HUES64 (cell line): ENCODE results near the gene CHST14.

Experiments
- H3K27ac ChIP-seq: 2 replicates; pipeline ENCODE4 v1.7.0; 2013; ENCODE audit warnings: low read depth, low read length, inconsistent platforms
- H3K27me3 ChIP-seq: 2 replicates; pipeline ENCODE4 v1.6.1; 2013; ENCODE audit warnings: mild to moderate bottlenecking, low read length; ENCODE audit not compliant: insufficient read depth
- H3K36me3 ChIP-seq: 2 replicates; pipeline ENCODE4 v1.6.1; 2013; ENCODE audit warnings: mild to moderate bottlenecking, low read length; ENCODE audit not compliant: insufficient read depth
- H3K4me1 ChIP-seq: 2 replicates; pipeline ENCODE4 v1.6.1; 2013; ENCODE audit warnings: mild to moderate bottlenecking, low read length, moderate library complexity; ENCODE audit not compliant: insufficient read depth
- H3K4me3 ChIP-seq: 2 replicates; pipeline ENCODE4 v1.5.1; 2013; ENCODE audit warnings: mild to moderate bottlenecking, low read length, moderate library complexity
- H3K9ac ChIP-seq: 2 replicates; pipeline ENCODE4 v1.6.1; 2013; ENCODE audit warnings: mild to moderate bottlenecking, low read depth, low read length
- H3K9me3 ChIP-seq: 2 replicates; pipeline ENCODE4 v1.6.1; 2013; ENCODE audit warnings: low read depth, low read length; ENCODE audit not compliant: insufficient read depth
- WGBS: fragments of 150-250, 120-280 bp; methylation state at CpG from one replicate; pipeline ENCODE4 v1.1.7; 2013; ENCODE audit warnings: missing lambda C conversion rate; 5-methylcytosine and 5-hydroxymethylcytosine counted together

CHST14 gene

DNA sequence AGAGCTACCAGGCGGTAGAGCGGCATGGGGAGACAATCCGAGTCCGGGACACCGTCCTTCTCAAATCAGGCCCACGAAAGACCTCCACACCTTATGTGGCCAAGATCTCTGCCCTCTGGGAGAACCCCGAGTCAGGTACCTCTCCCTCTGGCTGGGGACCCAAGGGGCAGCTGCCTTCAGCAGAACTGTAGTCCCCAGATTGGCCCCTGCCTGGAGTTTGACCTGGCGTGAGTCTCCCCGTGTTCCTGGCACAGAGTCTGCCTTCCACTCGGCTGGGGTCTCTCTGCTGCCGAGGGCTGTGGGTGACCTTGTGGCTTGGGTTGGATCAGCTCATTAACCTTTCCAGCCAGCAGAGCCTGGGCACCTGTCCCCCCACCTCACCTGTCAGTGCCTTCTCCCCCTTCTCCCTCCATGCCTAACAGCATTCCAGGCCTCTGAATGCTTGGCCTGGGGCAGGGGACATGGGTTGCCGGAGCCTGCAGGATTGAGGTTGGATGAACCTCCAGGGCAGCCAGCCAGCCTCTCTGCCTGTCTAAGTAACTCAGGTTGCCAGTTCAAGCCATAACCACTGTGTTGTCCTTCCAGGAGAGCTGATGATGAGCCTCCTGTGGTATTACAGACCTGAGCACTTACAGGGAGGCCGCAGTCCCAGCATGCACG, 6.8 kb upstream of the CHST14 start:
- no peaks in the 10 kb centered on the region for H3K4me1 ChIP-seq
- no peaks in the 10 kb centered on the region for H3K27me3 ChIP-seq
- H3K9me3 ChIP-seq, result no peaks in the 10 kb centered on the region
- 98% methylated on average over 14 of the region's 14 CpGs for WGBS
- no peak overlapping the region for H3K9ac ChIP-seq
- H3K27ac ChIP-seq, result no peak overlapping the region
- H3K4me3 ChIP-seq, result no peak overlapping the region
- H3K36me3 ChIP-seq, result peaks cover 88% of the 10 kb centered on the region

DNA sequence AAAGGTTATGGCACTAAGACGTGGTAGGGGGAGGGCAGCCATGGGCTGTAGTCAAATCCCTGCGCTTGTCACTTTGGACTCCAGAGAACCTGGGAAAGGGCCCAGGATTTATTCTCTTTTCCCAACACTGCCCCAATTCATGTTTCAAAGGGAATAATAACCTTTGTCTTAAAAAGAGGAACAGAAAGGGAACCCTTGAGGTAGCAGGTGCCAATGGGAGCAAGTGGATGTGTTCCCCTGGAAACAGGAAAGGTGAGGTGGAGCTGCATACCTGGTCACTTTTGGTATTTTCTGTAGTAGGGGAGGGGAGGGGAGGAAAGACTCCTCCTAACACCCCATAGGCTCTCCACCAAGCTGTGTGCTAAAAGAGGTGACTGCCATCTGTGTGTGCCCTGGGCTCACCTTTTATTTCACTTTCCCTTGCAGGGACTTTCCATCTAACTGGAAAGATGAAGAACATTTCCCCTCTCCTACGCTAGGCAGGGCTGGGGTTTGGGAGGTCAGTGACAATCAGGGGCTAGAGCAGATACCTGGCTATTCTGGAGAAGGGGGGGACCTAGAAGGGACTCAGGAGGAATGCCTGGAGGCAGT, 6.1 kb upstream of the CHST14 start:
- Histone ChIP-seq H3K4me3 (no peak overlapping the region), H3K4me1 (no peaks in the 10 kb centered on the region), H3K9ac (no peak overlapping the region), H3K9me3 (no peaks in the 10 kb centered on the region), H3K36me3 (peaks cover 82% of the 10 kb centered on the region), H3K27ac (no peak overlapping the region), H3K27me3 (no peaks in the 10 kb centered on the region)
- 96% methylated on average over 3 of the region's 3 CpGs for WGBS

DNA sequence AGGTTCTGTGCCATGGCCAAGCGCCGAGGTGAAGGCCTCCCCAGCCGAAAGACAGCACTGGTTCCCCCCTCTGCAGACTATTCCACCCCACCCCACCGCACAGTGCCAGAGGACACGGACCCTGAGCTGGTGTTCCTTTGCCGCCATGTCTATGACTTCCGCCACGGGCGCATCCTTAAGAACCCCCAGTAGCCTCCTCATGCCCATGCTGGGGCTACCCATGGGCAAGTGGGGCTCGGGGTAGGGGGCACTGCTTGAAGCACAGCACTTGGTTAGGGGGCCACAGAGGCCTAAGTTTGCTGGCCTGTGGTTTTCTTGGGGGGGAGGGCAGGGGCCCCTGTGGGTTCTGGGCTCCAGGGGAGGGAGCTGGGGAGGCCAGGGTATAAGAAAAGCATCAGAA, 4.8 kb upstream of the CHST14 start:
- no peaks in the 10 kb centered on the region for H3K9me3 ChIP-seq
- H3K27me3 ChIP-seq, result no peaks in the 10 kb centered on the region
- peaks cover 69% of the 10 kb centered on the region for H3K36me3 ChIP-seq
- 94% methylated on average over 10 of the region's 10 CpGs for WGBS
- no peak overlapping the region for H3K27ac ChIP-seq
- no peak overlapping the region for H3K4me3 ChIP-seq
- H3K4me1 ChIP-seq, result peaks cover 5% of the 10 kb centered on the region; the same call in 1 of the 2 replicates
- H3K9ac ChIP-seq, result no peak overlapping the region

DNA sequence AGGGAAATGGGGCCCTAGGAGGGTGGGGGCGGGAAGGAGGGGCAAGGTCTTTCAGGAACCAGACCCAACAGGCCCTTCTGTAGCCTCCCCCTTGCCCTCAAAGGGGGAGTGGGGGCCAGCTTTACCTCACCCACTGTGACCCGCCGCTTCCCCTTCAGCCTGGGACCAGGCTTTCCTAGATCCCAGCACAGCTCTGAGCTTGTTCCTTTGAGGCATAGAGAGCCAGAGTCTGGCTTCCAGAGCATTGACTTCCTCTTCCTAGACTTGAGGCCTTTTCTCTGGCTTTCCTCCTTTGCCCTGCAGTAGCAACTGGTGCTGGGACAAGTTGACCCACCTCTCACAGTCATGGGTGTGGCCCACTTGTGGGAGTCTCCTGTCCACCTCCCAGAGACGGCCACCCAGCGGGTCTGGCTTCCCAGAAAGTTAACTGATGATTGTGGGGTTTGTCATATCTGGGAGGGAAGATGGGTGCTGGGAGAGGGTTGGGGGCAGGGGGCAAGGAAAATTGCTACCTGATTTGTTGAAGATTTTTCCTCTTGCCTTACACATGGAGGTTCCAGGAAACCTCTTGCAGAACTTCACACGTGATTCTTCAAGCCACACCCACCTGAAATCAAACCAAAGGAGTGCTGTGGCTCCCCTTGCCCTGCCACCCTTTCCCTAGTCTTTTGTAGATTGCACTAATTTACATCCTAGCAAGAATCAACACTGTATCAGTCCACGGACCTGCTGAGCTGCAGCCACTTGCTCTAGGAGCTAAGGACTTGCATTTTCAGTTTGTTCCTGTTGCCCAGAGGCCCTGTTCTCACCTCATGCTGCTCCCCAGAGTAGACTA, 4.1 kb upstream of the CHST14 start:
- H3K9me3 ChIP-seq, result no peaks in the 10 kb centered on the region
- H3K4me3 ChIP-seq, result no peak overlapping the region
- 87% methylated on average over 7 of the region's 7 CpGs for whole genome bisulfite sequencing
- H3K36me3 ChIP-seq, result peaks cover 65% of the 10 kb centered on the region
- H3K9ac ChIP-seq, result no peak overlapping the region
- H3K27ac ChIP-seq, result no peak overlapping the region
- peaks cover 5% of the 10 kb centered on the region; the same call in 1 of the 2 replicates for H3K4me1 ChIP-seq
- peaks cover 4% of the 10 kb centered on the region; the same call in 1 of the 2 replicates for H3K27me3 ChIP-seq

DNA sequence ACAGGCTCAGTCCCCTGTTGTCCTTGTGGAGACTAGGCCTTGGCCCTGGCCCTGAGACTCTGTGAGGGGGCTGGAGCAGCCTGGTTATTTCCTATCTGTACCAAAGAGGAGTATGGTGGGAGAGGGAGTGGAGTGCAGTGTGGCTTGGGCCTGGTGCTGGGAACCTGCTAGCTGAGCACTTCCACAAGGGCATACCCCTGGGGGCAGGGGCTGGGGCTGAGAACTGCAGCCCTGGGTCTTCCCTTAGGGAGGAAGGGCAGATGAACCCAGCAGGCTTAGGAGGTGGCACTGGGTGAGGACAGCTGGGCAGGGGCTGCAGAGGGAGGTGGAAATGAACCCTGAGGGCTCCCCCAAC, 3.5 kb upstream of the CHST14 start:
- no peak overlapping the region for H3K9ac ChIP-seq
- peaks cover 59% of the 10 kb centered on the region for H3K36me3 ChIP-seq
- no peak overlapping the region for H3K4me3 ChIP-seq
- H3K9me3 ChIP-seq, result no peaks in the 10 kb centered on the region
- H3K4me1 ChIP-seq, result peaks cover 5% of the 10 kb centered on the region; the same call in 1 of the 2 replicates
- H3K27ac ChIP-seq, result no peak overlapping the region
- H3K27me3 ChIP-seq, result peaks cover 9% of the 10 kb centered on the region; the same call in 1 of the 2 replicates

DNA sequence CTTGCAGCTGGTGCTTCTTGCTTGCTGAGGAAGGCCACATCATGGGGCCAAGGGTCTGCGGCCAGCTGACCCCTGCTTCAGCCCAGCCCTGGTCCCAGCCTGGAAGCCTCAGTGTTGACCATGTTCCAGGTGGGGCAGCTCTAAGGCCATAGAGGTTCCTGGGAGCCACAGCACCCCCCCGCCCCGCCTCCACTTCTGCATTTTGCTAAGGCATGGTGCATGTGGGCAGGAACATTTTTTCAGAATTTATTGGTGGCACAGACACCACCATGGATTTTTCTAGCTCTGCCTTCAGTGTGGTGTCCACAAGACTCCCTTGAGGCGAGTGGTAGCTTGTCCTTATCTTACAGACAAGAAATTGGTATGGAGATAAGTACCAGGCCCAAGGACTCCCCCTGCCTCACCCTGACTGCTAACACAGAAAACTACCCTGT, 1.9 kb upstream of the CHST14 start:
- H3K27me3 ChIP-seq, result peaks cover 10% of the 10 kb centered on the region; the same call in 1 of the 2 replicates
- 92% methylated on average over 4 of the region's 4 CpGs for WGBS
- no peak overlapping the region for H3K4me3 ChIP-seq
- H3K4me1 ChIP-seq, result peaks cover 5% of the 10 kb centered on the region; the same call in 1 of the 2 replicates
- H3K9ac ChIP-seq, result no peak overlapping the region
- H3K27ac ChIP-seq, result no peak overlapping the region
- H3K36me3 ChIP-seq, result peaks cover 42% of the 10 kb centered on the region
- no peaks in the 10 kb centered on the region for H3K9me3 ChIP-seq

DNA sequence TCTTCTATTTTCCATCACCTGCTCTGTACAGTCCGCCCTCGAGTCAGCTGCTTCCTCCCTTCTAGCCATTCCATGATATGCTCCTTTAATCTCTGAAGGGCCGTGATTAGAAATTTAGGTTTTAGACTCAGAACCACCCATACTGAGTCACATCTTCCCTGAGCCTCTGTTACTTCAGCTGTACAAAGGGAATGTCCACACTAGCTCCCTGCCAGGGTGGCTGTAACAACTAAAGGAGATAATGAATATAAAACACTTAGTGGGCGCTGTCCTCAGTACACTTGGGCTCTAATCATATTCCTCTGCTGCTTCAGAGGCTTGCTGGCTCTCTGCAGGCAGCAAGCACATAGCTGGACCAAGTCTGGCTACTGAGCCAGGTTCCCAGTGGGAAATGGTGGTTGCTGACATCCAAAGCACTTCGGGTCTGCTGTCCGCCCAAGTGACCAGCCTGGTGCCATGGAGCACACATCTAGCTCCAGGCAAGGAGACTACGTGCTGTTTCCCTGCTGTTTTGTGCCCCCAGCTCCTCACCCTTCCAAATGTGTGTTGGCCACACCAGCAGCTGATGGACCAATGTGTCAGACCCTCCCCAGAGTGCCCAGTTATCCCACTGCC, 901 bp upstream of the CHST14 start:
- Histone ChIP-seq H3K9me3 (no peaks in the 10 kb centered on the region), H3K9ac (peak overlapping the region; percentile 57; the same call in 1 of the 2 replicates), H3K27me3 (peaks cover 10% of the 10 kb centered on the region; the same call in 1 of the 2 replicates), H3K4me3 (peak overlapping the region; percentile 59), H3K4me1 (peaks cover 7% of the 10 kb centered on the region; the same call in 1 of the 2 replicates), H3K36me3 (peaks cover 32% of the 10 kb centered on the region), H3K27ac (peak overlapping the region; percentile 57; the same call in 1 of the 2 replicates)
- 90% methylated on average over 7 of the region's 7 CpGs for WGBS

DNA sequence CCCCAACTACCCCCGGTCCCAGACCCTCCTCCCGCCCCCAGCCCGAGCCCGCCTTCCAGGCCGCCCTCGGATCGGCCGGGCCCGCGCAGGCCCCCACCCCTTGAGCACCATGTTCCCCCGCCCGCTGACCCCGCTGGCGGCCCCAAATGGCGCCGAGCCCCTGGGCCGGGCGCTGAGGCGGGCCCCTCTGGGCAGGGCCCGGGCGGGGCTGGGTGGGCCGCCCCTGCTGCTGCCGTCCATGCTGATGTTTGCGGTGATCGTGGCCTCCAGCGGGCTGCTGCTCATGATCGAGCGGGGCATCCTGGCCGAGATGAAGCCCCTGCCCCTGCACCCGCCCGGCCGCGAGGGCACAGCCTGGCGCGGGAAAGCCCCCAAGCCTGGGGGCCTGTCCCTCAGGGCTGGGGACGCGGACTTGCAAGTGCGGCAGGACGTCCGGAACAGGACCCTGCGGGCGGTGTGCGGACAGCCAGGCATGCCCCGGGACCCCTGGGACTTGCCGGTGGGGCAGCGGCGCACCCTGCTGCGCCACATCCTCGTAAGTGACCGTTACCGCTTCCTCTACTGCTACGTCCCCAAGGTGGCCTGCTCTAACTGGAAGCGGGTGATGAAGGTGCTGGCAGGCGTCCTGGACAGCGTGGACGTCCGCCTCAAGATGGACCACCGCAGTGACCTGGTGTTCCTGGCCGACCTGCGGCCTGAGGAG, 472 bp downstream of the CHST14 start:
- under 1% methylated on average over 57 of the region's 60 CpGs for WGBS
- no peaks in the 10 kb centered on the region for H3K9me3 ChIP-seq
- H3K4me3 ChIP-seq, result peak overlapping the region; percentile 83
- H3K27ac ChIP-seq, result peak overlapping the region; percentile 33; the same call in 1 of the 2 replicates
- peak overlapping the region; percentile 83 for H3K9ac ChIP-seq
- H3K4me1 ChIP-seq, result peaks cover 7% of the 10 kb centered on the region; the same call in 1 of the 2 replicates
- peaks cover 22% of the 10 kb centered on the region for H3K36me3 ChIP-seq
- H3K27me3 ChIP-seq, result peaks cover 10% of the 10 kb centered on the region; the same call in 1 of the 2 replicates

DNA sequence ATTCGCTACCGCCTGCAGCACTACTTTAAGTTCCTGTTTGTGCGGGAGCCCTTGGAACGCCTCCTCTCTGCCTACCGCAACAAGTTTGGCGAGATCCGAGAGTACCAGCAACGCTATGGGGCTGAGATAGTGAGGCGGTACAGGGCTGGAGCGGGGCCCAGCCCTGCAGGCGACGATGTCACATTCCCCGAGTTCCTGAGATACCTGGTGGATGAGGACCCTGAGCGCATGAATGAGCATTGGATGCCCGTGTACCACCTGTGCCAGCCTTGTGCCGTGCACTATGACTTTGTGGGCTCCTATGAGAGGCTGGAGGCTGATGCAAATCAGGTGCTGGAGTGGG, 995 bp downstream of the CHST14 start:
- Histone ChIP-seq H3K4me1 (peaks cover 7% of the 10 kb centered on the region; the same call in 1 of the 2 replicates), H3K9me3 (no peaks in the 10 kb centered on the region), H3K9ac (peak overlapping the region; percentile 83), H3K27ac (peak overlapping the region; percentile 33; the same call in 1 of the 2 replicates), H3K4me3 (peak overlapping the region; percentile 83), H3K27me3 (peaks cover 10% of the 10 kb centered on the region; the same call in 1 of the 2 replicates), H3K36me3 (peaks cover 17% of the 10 kb centered on the region)
- 14% methylated on average over 16 of the region's 16 CpGs for WGBS

DNA sequence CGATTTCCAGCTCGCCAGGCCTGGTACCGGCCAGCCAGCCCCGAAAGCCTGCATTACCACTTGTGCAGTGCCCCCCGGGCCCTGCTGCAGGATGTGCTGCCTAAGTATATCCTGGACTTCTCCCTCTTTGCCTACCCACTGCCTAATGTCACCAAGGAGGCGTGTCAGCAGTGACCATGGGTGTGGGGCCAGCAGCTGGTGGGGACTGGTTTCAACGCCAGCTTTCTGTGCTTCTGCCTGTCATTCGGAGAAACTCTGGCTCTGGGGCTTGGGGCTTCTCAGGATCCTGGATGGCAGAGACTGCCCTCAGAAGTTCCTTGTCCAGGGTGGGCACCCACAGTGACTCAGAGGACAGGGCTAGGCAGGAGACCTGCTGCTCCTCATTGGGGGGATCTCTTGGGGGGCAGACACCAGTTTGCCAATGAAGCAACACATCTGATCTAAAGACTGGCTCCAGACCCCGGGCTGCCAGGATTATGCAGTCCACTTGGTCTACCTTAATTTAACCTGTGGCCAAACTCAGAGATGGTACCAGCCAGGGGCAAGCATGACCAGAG, 1.5 kb downstream of the CHST14 start:
- no peaks in the 10 kb centered on the region for H3K9me3 ChIP-seq
- H3K27me3 ChIP-seq, result peaks cover 10% of the 10 kb centered on the region; the same call in 1 of the 2 replicates
- peak overlapping the region; percentile 83 for H3K4me3 ChIP-seq
- peaks cover 7% of the 10 kb centered on the region; the same call in 1 of the 2 replicates for H3K4me1 ChIP-seq
- H3K36me3 ChIP-seq, result peaks cover 13% of the 10 kb centered on the region; the same call in 1 of the 2 replicates
- H3K9ac ChIP-seq, result no peak overlapping the region
- no peak overlapping the region for H3K27ac ChIP-seq
- WGBS, result 87% methylated on average over 9 of the region's 9 CpGs
